Hepatic stellate cell (primary cell): ENCODE data around the gene BNC2.
"Not testable (repeated sequence)": the region's sequence is repeated elsewhere in the genome, so short reads cannot be mapped to it uniquely, and the experiment has no call there.

Source experiments
- DNase-seq: peaks from one replicate; pipeline ENCODE4 v3.0.0; 2011; ENCODE audit warnings: low spot score

The BNC2 gene, protein sequence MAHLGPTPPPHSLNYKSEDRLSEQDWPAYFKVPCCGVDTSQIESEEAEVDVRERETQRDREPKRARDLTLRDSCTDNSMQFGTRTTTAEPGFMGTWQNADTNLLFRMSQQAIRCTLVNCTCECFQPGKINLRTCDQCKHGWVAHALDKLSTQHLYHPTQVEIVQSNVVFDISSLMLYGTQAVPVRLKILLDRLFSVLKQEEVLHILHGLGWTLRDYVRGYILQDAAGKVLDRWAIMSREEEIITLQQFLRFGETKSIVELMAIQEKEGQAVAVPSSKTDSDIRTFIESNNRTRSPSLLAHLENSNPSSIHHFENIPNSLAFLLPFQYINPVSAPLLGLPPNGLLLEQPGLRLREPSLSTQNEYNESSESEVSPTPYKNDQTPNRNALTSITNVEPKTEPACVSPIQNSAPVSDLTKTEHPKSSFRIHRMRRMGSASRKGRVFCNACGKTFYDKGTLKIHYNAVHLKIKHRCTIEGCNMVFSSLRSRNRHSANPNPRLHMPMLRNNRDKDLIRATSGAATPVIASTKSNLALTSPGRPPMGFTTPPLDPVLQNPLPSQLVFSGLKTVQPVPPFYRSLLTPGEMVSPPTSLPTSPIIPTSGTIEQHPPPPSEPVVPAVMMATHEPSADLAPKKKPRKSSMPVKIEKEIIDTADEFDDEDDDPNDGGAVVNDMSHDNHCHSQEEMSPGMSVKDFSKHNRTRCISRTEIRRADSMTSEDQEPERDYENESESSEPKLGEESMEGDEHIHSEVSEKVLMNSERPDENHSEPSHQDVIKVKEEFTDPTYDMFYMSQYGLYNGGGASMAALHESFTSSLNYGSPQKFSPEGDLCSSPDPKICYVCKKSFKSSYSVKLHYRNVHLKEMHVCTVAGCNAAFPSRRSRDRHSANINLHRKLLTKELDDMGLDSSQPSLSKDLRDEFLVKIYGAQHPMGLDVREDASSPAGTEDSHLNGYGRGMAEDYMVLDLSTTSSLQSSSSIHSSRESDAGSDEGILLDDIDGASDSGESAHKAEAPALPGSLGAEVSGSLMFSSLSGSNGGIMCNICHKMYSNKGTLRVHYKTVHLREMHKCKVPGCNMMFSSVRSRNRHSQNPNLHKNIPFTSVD

DNA sequence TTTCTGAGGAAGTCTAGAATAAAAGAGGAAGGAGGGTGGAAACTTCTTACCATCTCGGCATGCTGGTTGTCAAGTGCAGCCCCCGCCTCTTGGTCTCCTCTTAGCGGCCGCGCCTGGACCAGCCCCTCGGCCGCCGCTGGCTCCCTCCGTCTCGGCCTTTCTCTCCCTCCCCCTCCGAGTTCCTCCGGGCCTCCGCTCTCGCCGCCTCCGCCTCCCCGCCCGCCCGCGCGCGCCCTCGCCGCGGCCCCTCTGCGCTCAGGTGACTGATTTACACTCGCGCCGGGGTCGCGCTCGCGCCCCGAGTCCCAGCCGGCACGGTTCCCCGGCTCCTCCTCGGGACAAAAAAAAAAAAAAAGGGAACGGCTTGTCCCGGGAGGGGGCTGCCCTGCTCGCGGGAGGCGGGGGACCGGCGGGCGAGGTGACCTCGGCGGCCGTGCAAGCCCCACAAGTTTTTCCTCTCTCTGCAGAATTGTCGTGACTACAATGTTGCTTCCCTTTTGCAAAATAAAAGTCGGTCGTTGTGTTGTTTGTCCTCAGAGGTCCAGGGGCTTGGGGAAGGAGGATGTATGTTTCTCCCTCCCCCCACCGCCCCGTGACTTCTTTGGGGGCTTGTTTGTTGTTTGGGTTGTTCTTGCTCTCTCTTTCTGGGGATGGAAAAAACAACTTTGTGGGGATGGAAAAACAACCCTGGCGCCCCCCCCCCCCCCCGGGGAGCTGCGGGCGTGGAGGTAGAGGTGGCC, at the start of gene BNC2:
Gene BNC2, minus strand, starts transcription at position 75 of the 740 bp plus-strand sequence. Its CDS starts 22 bp downstream, at position 53.
- DNase-seq: peak; percentile 83

DNA sequence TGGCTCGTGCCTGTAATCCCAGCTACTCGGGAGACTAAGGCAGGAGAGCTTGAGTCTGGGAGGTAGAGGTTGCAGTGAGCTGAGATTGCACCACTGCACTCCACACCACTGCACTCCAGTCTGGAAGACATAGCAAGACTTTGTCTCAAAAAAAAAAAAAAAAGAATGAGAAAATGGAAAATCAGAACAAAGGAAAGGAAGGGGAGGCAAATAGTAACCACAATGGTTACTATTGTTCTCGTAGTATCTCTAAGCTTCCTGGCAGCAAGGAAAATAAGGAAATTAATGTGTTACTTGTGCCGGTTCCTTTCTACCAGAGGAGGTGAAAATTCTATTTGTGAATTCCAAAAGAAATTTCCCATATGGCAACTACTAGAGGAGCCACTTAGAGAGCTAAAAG, 48.5 kb upstream of the BNC2 start:
- DNase-seq: no peak

DNA sequence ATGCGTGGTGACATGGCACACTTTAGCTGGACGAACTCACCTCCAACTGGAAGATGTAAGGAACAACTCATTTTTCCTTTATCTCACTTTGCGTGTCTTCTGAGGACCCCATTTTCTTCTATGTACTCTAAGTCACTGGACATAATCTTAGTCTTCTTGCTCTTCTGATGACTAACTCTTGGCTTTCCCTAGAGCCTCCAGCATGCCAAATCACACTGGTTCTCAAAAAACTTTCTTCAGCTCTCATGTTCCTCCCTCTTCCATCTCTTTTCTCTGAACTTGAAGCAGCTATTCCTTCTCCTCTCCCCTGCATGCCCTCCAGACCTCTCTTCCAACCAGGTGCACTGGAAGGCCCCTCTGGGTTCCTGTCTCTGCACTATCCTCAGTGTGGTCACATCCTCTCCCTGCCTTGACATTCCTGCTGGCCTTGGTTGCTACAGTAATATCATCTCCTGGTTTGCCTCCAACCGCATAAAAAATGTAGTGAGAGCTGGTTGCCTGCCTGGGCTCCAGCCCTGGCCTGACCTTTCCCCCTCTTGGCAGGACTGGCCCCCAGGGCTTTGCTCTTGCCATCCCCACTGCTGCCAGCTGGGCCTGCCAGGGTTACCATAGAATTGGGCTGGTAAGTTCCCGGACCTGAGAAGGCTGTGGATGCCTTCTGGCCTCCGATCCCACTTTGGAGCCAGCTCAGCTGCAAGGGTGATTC, 44.8 kb upstream of the BNC2 start:
- no peak for DNase-seq

DNA sequence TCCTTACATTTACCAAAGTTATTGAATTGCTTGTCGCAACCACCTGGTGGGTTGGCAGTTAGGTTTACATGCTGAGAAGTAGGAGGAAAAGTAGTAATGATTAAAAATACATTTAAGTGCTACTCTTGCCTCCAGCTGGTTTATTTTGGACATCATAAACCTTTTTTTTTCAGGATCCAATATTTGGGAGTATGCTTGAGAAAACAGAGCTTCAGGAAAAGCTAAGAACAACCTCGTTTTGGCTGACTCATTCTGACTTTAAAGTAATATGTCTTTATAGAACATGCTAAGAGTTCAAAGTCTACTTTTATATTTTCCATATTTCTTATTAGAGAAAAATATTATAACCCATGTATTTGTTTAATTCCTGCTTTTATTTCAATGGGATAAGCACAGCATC, 41.7 kb upstream of the BNC2 start:
- peak; percentile 20 for DNase-seq

DNA sequence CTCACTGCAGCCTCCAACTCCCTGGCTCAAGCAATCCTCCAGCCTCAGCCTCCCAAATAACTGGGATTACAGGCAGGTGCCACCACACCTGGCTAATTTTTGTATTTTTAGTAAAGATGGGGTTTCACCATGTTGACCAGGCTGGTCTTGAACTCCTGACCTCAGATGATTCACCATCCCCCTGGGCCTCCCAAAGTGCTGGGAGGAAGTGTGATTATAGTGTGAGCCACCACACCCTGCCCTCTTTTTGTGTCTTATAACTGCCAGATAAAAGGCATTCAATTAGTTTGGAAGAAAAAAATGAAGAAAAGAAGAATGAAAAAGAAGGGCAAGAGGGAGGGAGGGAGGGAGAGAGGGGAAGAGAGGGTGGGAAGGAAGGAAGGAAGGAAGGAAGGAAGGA, 37.7 kb upstream of the BNC2 start:
- DNase-seq: not testable (repeated sequence)

DNA sequence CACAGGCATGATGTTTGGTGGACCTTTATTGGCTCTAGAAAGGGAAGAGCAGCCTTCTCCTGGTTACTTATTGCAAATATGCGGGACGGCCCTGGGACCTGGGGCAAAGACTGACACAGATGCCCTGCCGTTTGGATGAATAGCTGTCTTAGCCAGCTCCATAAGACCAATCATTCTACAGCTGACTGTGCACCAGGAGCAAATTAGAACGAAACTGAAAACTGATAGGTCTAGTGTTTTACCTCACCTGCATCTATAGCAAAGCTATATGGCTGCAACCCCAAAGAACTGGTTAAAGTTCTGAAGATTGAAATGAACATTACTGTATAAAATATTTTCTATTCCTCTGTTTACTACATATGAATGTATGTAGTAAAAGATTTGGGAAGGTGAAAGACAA, 34.2 kb upstream of the BNC2 start:
- DNase-seq: no peak

DNA sequence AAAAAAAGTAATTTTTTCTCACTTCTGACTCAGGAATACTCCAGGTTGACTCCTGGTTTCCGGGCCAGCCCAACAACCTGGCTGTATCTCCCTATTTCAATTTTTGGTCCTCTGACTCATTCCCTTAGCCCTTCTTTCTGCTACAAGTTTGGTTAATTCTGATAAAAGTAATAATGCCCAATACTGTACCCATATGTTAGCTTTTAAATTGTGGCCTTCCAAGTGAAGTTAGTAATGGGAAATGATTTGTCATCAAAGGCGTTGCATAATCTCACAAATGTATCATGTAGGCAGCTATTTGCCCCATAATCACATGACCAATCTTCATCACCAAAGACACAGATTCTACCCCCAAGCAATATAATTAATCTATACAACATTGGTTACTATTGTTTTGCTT, 31.1 kb upstream of the BNC2 start:
- no peak for DNase-seq

DNA sequence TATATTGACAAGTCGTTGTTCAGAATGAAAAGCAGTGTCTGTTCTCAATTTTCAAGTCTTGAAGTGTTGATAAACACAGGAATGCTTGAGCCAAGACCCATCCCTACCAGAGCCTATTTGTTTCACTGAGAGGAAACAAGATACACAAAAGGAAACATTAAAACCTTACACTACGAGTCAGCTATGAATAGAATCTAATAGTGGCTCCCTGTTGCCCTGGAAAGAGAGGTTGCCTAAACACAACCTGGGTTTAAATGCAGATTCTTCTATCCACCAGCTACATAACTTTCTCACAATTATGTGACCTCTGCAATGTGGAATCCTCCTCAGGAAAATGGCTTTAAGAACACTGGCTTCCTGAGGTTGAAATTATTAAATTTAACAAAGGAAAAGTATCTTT, 29.1 kb upstream of the BNC2 start:
- no peak for DNase-seq

DNA sequence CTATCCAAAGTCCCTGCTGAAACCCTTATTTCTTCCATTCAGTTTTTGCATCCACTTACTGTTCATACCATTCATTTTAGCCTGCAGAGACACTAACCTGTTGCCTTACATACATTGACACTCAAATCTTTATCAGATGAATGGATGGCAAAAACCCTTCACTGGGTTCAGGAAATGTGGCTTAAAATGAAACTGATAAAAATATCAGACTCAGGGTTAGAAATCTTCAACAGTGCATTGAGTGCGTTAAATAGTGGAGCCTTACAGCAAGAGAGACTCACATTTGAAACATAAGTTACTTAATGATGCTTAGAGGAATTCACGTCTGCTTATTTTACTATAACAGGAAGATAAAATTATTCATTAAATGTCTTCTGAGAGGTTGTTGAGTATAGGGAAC, 28.0 kb upstream of the BNC2 start:
- DNase-seq: no peak

DNA sequence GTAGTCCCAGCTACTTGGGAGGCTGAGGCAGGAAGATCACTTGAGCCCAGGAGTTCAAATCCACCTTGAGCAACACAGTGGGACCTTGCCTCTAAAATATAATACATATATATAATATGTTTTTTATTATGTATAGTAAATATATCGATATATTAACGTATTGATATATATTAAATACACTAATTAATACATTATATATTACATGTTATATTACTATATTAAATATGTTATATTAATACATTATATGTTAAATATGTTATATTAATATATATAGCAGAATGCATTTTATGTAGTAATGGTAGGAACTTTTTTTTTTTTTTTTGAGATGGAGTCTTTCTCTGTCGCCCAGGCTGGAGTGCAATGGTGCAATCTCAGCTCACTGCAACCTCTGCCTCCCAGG, 18.1 kb upstream of the BNC2 start:
- DNase-seq: no peak

DNA sequence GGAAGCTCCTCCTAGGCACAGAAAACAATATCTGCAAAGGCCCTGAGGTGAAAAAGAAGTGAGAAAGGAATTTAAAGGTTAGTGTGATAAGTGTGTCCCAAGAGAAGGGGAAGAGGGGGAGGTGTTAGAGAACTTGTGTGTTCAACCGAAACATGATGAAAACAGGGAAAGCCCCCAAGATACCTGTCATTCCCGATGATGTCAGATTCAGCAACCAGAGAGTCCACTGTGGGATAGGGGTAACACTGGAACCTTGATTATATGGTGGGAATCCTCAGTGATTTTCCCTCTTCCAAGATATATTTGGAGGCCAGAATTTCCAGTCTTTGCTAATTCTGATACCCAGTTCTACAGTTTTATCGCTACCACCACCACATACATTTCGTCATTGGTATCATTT, 15.5 kb upstream of the BNC2 start:
- DNase-seq: no peak

DNA sequence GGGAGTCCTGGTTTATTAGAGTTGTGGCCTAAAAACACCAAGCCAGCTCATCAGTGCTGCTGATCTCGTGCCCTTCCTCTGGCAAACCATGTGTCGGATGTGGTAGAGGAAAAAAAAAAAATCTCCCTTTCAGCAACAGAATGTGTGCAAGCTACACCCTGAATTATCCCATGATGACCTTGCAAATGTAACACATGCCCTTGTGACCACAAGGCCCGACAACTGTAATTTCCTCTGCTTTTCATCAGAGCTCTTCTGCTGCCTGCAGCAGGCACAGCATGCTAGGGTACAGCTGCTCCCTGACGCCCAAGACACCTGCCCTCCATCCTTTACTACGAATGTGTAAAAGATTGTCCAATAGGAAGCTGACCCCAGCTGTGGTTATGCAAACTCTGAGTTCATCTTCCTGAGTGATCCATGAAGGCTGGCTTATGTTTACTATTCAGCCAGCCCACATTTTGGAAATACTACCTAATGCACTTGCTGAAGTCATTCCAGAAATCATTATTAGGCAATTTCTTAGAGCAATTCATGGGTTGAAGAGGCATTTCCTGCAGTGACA, 14.6 kb upstream of the BNC2 start:
- no peak for DNase-seq

DNA sequence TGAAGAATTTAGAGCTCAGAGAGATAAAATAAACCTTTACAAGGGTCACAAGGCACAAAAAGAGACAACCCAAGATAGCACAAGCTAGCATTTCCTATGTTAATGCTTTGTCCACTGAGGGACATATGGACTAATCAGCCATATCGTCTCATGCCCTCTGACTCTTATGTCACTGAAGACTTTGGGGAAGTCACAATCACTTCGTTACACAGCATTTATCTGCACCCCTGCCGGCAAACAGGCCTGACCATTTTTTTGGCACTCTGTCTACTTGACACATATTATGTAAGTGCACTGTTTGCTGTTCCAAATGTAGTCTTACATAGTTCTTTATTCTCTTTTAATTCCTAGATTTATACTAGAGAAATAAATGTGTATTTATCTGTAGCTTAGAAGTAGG, 13.9 kb upstream of the BNC2 start:
- no peak for DNase-seq

DNA sequence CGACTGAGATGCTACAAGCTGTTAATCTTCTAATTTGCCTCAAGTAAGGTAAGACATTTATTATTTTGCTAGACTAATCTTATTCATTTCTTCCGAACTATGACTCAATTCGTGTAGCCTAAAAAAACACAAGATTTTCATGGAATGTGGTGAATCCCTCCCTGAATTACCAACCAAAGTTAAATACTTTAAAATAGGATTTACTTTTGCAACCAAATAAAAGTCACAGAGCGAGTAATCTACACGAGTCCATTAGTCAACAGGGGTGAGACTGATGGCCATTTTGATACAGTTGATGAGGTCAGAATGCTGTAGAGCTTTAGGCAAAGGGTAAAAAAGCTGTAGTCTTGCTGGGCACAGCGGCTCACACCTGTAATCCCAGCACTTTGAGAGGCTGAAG, 13.1 kb upstream of the BNC2 start:
- no peak for DNase-seq

DNA sequence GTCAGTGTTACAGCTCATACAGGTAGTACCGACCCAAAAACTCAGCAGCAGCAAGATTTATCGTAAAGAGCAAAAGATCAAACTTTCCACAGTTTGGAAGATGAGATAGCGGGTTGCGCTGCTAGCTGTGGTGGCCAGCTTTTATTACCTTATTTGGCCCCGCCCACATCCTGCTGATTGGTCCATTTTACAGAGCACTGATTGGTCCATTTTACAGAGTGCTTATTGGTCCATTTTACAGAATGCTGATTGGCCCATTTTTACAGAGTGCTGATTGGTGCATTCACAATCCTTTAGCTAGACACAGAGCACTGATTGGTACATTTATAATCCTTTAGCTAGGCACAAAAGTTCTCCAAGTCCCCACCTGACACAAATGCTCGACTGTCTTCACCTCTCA, 12.0 kb upstream of the BNC2 start:
- DNase-seq: not testable (repeated sequence)

DNA sequence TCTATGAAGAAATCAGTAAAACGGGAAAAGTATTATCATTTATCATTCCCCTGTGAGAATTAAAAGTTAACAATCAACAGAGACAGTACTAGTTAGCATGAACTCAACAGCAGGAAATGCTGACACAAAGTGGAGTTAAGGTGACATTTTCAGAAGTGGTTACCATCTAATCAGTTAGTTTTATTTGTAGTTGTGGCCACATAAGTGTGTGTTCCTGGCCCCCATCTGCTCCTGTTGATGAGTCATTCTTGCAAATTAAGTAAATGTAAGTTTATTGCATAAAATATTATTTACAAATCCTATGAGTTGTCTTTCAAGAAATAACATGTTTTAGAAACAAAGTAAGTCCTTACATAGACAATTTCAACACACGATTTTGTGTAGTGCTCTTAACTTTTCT, 8.9 kb upstream of the BNC2 start:
- DNase-seq: no peak

DNA sequence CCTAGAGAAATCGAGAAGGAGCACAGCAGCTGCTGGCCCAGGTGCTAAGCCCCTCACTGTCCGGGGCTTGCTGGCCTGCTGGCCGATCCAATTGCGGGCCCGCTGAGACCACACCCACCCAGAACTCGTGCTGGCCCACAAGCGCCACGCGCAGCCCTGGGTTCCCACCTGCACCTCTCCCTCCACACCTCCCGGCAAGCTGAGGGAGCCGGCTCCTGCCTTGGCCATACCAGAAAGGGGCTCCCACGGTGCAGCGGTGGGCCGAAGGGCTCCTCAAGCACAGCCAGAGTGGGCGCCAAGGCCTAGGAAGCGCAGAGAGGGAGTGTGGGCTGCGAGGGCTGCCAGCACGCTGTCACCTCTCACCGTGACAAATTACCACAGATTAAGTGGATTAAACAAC, 6.8 kb upstream of the BNC2 start:
- no peak for DNase-seq

DNA sequence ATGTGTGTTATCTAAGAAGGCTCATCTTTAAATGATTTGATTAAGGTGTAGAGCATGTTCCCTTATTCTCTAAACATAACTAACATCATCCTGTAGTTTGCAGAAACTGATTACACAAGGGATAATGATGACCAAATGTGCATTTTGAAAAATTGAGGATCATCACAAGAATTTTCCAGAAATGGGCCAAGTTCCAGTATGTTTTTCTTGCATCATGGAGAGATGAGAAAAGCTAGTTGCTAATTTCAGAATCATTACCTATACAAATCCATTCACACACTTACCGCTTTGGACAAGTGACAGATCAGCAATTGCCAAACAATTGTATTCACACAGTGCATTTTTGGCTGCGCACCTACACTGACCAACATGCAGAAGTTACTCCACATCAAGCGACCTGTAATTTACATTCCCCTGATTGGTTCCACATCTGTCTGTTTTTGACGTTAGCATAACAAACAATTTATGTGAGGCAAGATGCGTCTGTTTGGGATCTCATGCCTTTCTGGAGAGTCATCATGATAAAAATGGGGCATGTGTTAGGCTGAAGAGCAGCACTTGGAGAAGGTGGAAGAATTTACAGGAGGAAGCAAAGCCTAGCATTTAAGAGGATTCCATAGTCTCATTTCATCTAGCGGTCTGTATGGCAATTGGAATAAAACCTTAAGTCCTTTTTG, 2.8 kb upstream of the BNC2 start:
- DNase-seq: peak; percentile 11

DNA sequence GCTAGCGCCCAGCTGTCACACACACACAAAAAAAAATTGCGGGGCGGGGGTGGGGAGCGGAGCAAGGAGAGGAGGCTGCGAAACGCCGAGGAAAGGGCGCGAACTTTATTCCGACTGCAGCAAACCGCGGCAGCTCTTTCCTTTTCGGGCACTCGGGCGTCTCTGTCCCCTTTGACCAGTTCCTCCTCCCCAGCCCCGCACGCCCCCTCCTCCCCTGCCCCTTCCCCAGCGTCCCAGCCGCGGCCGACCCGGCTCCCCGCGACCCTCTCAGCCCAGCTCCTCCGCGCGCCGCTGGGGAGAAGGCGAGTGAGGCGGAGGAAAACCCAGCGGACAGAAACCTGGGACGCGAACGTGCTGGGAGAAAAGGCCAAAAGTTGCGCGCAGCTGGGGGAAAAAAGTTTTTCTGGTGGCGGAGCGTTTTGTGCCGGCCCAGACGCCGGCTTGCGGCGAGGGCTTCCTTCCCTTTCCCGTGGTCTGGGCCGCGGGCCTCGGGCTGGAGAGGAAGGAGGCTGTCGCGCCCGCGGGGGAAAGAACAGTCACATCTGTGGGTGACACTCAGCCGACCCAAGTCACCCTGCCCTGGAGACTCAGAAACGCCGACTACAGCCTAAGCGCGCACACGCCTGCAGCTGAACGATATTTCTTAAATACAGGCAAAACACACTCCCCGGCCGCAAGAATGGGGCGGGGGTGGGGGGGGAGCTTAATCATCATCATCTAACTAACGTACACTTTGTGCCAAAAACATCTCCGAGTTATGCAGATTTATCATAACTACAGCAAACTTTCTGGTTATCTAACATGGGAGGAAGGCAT, 1.1 kb upstream of the BNC2 start:
- peak; percentile 84 for DNase-seq
